ENCODE data around the gene ABCC5. TPM values are rescaled to one million over a fixed set of nuclear protein-coding genes. Genes with fewer than 3 reads are reported as not detected.
A peak's percentile ranks its signal among the peaks of the same experiment; 100 is the strongest.

ABCC5 gene
- total and polyA plus RNA-seq, 5 donors from 2014 or later: 12.4 to 27.1 (median 14.1) TPM

GRCh38 chr3:183914856-183915255 lies 102.8 kb downstream of the ABCC5 start:
- Mint-ChIP-seq H3K27ac (peak overlapping the region in 1 of 3 donors; percentile 74), H3K36me3 (peaks cover under 1% of the 10 kb centered on the region), H3K4me3 (no peak overlapping the region), H3K4me1 (no peaks in the 10 kb centered on the region), H3K9me3 (no peaks in the 10 kb centered on the region), H3K27me3 (no peaks in the 10 kb centered on the region)
- no peaks in the 10 kb centered on the region for H3K27me3 ChIP-seq (ENCODE audit: control insufficient read depth, insufficient read depth, low read length)
- no peak overlapping the region for H3K27ac ChIP-seq (ENCODE audit: insufficient read depth, low read length, poor library complexity, severe bottlenecking)
- ATAC-seq (ENCODE audit: low read depth in 2 of 2) (no peak), DNase-seq (no peak)
- H3K4me1 ChIP-seq (ENCODE audit: control insufficient read depth, insufficient read depth, low read length, poor library complexity, severe bottlenecking): no peaks in the 10 kb centered on the region
- no peaks in the 10 kb centered on the region for H3K9me3 ChIP-seq (ENCODE audit: control insufficient read depth in 2 of 2, low read length in 2 of 2)
- no peak overlapping the region for H3K4me3 ChIP-seq (ENCODE audit: low read depth, low read length)
- H3K36me3 ChIP-seq (ENCODE audit: control insufficient read depth, insufficient read depth, low read length): no peaks in the 10 kb centered on the region

- Histone ChIP-seq H3K4me1 (ENCODE audit: control insufficient read depth, insufficient read depth, low read length, poor library complexity, severe bottlenecking) (no peaks in the 10 kb centered on the region), H3K36me3 (ENCODE audit: control insufficient read depth, insufficient read depth, low read length) (no peaks in the 10 kb centered on the region), H3K9me3 (ENCODE audit: control insufficient read depth in 2 of 2, low read length in 2 of 2) (no peaks in the 10 kb centered on the region), H3K4me3 (ENCODE audit: low read depth, low read length) (no peak overlapping the region), H3K27ac (ENCODE audit: insufficient read depth, low read length, poor library complexity, severe bottlenecking) (no peak overlapping the region), H3K27me3 (ENCODE audit: control insufficient read depth, insufficient read depth, low read length) (no peaks in the 10 kb centered on the region)
- Mint-ChIP-seq H3K36me3 (no peaks in the 10 kb centered on the region), H3K27ac (no peak overlapping the region), H3K4me3 (no peak overlapping the region), H3K27me3 (no peaks in the 10 kb centered on the region), H3K9me3 (no peaks in the 10 kb centered on the region), H3K4me1 (no peaks in the 10 kb centered on the region)
- ATAC-seq (ENCODE audit: low read depth in 2 of 2) (no peak), DNase-seq (no peak)
These were observed 104.1 kb downstream of the ABCC5 start for GRCh38 chr3:183913580-183913920.

- H3K27ac ChIP-seq (ENCODE audit: insufficient read depth, low read length, poor library complexity, severe bottlenecking): no peak overlapping the region
- Mint-ChIP-seq H3K27me3 (no peaks in the 10 kb centered on the region), H3K27ac (no peak overlapping the region), H3K4me1 (no peaks in the 10 kb centered on the region), H3K4me3 (no peak overlapping the region), H3K36me3 (no peaks in the 10 kb centered on the region), H3K9me3 (no peaks in the 10 kb centered on the region)
- no peaks in the 10 kb centered on the region for H3K4me1 ChIP-seq (ENCODE audit: control insufficient read depth, insufficient read depth, low read length, poor library complexity, severe bottlenecking)
- H3K9me3 ChIP-seq (ENCODE audit: control insufficient read depth in 2 of 2, low read length in 2 of 2): no peaks in the 10 kb centered on the region
- H3K27me3 ChIP-seq (ENCODE audit: control insufficient read depth, insufficient read depth, low read length): no peaks in the 10 kb centered on the region
- DNase-seq (no peak), ATAC-seq (ENCODE audit: low read depth in 2 of 2) (no peak)
- H3K4me3 ChIP-seq (ENCODE audit: low read depth, low read length): no peak overlapping the region
- H3K36me3 ChIP-seq (ENCODE audit: control insufficient read depth, insufficient read depth, low read length): no peaks in the 10 kb centered on the region
These were observed 104.6 kb downstream of the ABCC5 start for GRCh38 chr3:183912895-183913579.

GRCh38 chr3:183911763-183912506 lies 105.7 kb downstream of the ABCC5 start:
- Histone ChIP-seq H3K36me3 (ENCODE audit: control insufficient read depth, insufficient read depth, low read length) (no peaks in the 10 kb centered on the region), H3K9me3 (ENCODE audit: control insufficient read depth in 2 of 2, low read length in 2 of 2) (no peaks in the 10 kb centered on the region), H3K27me3 (ENCODE audit: control insufficient read depth, insufficient read depth, low read length) (no peaks in the 10 kb centered on the region), H3K4me3 (ENCODE audit: low read depth, low read length) (no peak overlapping the region), H3K27ac (ENCODE audit: insufficient read depth, low read length, poor library complexity, severe bottlenecking) (no peak overlapping the region), H3K4me1 (ENCODE audit: control insufficient read depth, insufficient read depth, low read length, poor library complexity, severe bottlenecking) (no peaks in the 10 kb centered on the region)
- H3K9me3 Mint-ChIP-seq: no peaks in the 10 kb centered on the region
- no peak overlapping the region for H3K4me3 Mint-ChIP-seq
- no peaks in the 10 kb centered on the region for H3K36me3 Mint-ChIP-seq
- no peak overlapping the region for H3K27ac Mint-ChIP-seq
- no peaks in the 10 kb centered on the region for H3K4me1 Mint-ChIP-seq
- H3K27me3 Mint-ChIP-seq: no peaks in the 10 kb centered on the region
- DNase-seq (no peak), ATAC-seq (ENCODE audit: low read depth in 2 of 2) (no peak)

- no peak for DNase-seq
- Histone ChIP-seq H3K27ac (ENCODE audit: insufficient read depth, low read length, poor library complexity, severe bottlenecking) (no peak overlapping the region), H3K4me3 (ENCODE audit: low read depth, low read length) (no peak overlapping the region), H3K27me3 (ENCODE audit: control insufficient read depth, insufficient read depth, low read length) (no peaks in the 10 kb centered on the region), H3K9me3 (ENCODE audit: control insufficient read depth in 2 of 2, low read length in 2 of 2) (no peaks in the 10 kb centered on the region), H3K36me3 (ENCODE audit: control insufficient read depth, insufficient read depth, low read length) (no peaks in the 10 kb centered on the region), H3K4me1 (ENCODE audit: control insufficient read depth, insufficient read depth, low read length, poor library complexity, severe bottlenecking) (no peaks in the 10 kb centered on the region)
- Mint-ChIP-seq H3K27me3 (no peaks in the 10 kb centered on the region), H3K9me3 (no peaks in the 10 kb centered on the region), H3K36me3 (no peaks in the 10 kb centered on the region), H3K4me1 (no peaks in the 10 kb centered on the region), H3K27ac (no peak overlapping the region), H3K4me3 (no peak overlapping the region)
- no peak for ATAC-seq (ENCODE audit: low read depth in 2 of 2)
These were observed 106.6 kb downstream of the ABCC5 start for GRCh38 chr3:183911087-183911486.

- no peaks in the 10 kb centered on the region for H3K9me3 Mint-ChIP-seq
- no peak overlapping the region for H3K27ac Mint-ChIP-seq
- H3K4me1 Mint-ChIP-seq: no peaks in the 10 kb centered on the region
- no peaks in the 10 kb centered on the region for H3K36me3 Mint-ChIP-seq
- DNase-seq (no peak), ATAC-seq (ENCODE audit: low read depth in 2 of 2) (no peak)
- Histone ChIP-seq H3K27ac (ENCODE audit: insufficient read depth, low read length, poor library complexity, severe bottlenecking) (no peak overlapping the region), H3K27me3 (ENCODE audit: control insufficient read depth, insufficient read depth, low read length) (no peaks in the 10 kb centered on the region), H3K36me3 (ENCODE audit: control insufficient read depth, insufficient read depth, low read length) (no peaks in the 10 kb centered on the region), H3K9me3 (ENCODE audit: control insufficient read depth in 2 of 2, low read length in 2 of 2) (no peaks in the 10 kb centered on the region), H3K4me3 (ENCODE audit: low read depth, low read length) (no peak overlapping the region), H3K4me1 (ENCODE audit: control insufficient read depth, insufficient read depth, low read length, poor library complexity, severe bottlenecking) (no peaks in the 10 kb centered on the region)
- H3K4me3 Mint-ChIP-seq: no peak overlapping the region
- H3K27me3 Mint-ChIP-seq: no peaks in the 10 kb centered on the region
These were observed 108.6 kb downstream of the ABCC5 start for GRCh38 chr3:183909030-183909600.

GRCh38 chr3:183907911-183908331 lies 109.8 kb downstream of the ABCC5 start:
- H3K36me3 ChIP-seq (ENCODE audit: control insufficient read depth, insufficient read depth, low read length): no peaks in the 10 kb centered on the region
- no peak for ATAC-seq (ENCODE audit: low read depth in 2 of 2)
- Mint-ChIP-seq H3K9me3 (no peaks in the 10 kb centered on the region), H3K27me3 (no peaks in the 10 kb centered on the region), H3K36me3 (no peaks in the 10 kb centered on the region), H3K4me1 (no peaks in the 10 kb centered on the region), H3K27ac (no peak overlapping the region), H3K4me3 (no peak overlapping the region)
- H3K27ac ChIP-seq (ENCODE audit: insufficient read depth, low read length, poor library complexity, severe bottlenecking): no peak overlapping the region
- H3K27me3 ChIP-seq (ENCODE audit: control insufficient read depth, insufficient read depth, low read length): no peaks in the 10 kb centered on the region
- no peak for DNase-seq
- H3K4me1 ChIP-seq (ENCODE audit: control insufficient read depth, insufficient read depth, low read length, poor library complexity, severe bottlenecking): no peaks in the 10 kb centered on the region
- H3K4me3 ChIP-seq (ENCODE audit: low read depth, low read length): no peak overlapping the region
- H3K9me3 ChIP-seq (ENCODE audit: control insufficient read depth in 2 of 2, low read length in 2 of 2): no peaks in the 10 kb centered on the region

- Mint-ChIP-seq H3K9me3 (no peaks in the 10 kb centered on the region), H3K4me1 (no peaks in the 10 kb centered on the region), H3K27me3 (peaks cover 5% of the 10 kb centered on the region), H3K27ac (no peak overlapping the region), H3K36me3 (no peaks in the 10 kb centered on the region), H3K4me3 (no peak overlapping the region)
- Histone ChIP-seq H3K4me3 (ENCODE audit: low read depth, low read length) (no peak overlapping the region), H3K27ac (ENCODE audit: insufficient read depth, low read length, poor library complexity, severe bottlenecking) (no peak overlapping the region), H3K27me3 (ENCODE audit: control insufficient read depth, insufficient read depth, low read length) (no peaks in the 10 kb centered on the region), H3K4me1 (ENCODE audit: control insufficient read depth, insufficient read depth, low read length, poor library complexity, severe bottlenecking) (no peaks in the 10 kb centered on the region), H3K9me3 (ENCODE audit: control insufficient read depth in 2 of 2, low read length in 2 of 2) (no peaks in the 10 kb centered on the region), H3K36me3 (ENCODE audit: control insufficient read depth, insufficient read depth, low read length) (no peaks in the 10 kb centered on the region)
- no peak for DNase-seq
- ATAC-seq (ENCODE audit: low read depth in 2 of 2): no peak
These were observed 110.5 kb downstream of the ABCC5 start for GRCh38 chr3:183907176-183907575.
